HG02623 (cell line): ENCODE measurements around the gene TMOD3.
"Not testable (repeated sequence)": the region's sequence is repeated elsewhere in the genome, so short reads cannot be mapped to it uniquely, and the experiment has no call there.

Experiments
- ATAC-seq: cut with Tn5 transposase; IDR thresholded peaks from one replicate; pipeline ENCODE4 v1.9.1; 2021; ENCODE audit warnings: moderate library complexity; ENCODE audit not compliant: unreplicated experiment

TMOD3 gene

GRCh38 chr15:51829376-51830275 is at the start of gene TMOD3:
Gene TMOD3, plus strand, starts transcription at chr15:51829653. Its CDS starts 33,232 bp downstream, at chr15:51862885.
- ATAC-seq = peak; percentile 90

- ATAC-seq = no peak
Observed at GRCh38 chr15:51780636-51781035, 48.8 kb upstream of the TMOD3 start.

DNA sequence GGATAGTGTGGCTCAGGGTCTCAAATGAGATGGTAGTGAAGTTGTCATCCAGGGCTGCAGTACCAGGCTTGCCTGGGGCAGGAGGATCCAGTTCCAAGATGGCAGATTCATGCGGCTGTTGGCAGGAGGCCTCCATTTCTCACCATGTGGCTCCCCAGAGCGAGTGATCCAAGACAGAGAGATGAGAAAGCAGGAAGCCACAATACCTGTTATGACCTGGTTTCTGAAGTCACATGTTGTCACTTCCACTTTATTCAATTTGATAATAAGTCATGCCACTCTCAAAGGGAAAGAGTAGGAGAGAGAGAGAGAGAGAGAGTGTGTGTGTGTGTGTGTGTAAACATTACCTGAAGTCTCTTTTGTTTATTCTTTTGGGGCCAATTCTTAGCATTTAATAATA is 47.9 kb upstream of the TMOD3 start:
- ATAC-seq = no peak

DNA sequence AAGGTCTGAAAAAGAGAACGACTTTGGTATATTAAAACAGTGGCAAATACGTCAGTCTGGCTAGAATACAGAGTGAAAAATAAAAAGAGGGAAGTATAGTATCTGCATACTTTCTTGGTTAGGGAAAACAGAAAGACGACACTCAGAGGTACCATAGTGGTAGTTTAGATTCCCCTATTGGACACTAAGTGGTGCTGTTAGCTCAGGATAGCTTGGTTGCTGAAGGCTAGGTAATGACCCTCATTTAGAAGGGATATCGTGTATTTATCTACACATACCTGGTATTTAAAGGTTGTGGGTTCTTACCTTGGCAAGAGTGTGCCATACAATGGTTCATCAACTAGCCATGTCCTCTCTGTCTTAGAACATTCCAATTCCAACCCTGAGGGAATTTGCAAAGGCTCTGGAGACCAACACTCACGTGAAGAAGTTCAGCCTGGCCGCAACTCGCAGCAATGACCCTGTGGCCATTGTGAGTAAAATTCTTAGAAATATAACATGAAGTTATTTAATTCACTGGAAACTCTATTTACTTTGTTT is 47.0 kb upstream of the TMOD3 start:
- no peak for ATAC-seq

GRCh38 chr15:51783967-51784366 is 45.5 kb upstream of the TMOD3 start:
- ATAC-seq = no peak

DNA sequence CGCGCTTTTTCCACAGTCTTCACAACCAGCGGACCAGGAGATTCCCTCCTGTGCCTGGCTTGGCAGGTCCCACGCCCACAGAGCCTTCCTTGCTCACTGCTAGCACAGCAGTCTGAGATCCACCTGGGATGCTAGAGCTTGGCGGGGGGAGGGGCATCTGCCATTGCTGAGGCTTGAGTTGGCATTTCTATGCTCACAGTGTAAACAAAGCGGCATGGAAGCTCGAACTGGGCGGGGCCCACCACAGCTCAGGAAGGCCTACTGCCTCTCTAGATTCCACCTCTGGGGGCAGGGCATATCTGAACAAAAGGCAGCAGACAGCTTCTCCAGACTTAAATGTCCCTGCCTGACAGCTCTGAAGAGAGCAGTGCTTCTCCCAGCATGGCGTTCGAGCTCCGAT is 42.3 kb upstream of the TMOD3 start:
- ATAC-seq = not testable (repeated sequence)

DNA sequence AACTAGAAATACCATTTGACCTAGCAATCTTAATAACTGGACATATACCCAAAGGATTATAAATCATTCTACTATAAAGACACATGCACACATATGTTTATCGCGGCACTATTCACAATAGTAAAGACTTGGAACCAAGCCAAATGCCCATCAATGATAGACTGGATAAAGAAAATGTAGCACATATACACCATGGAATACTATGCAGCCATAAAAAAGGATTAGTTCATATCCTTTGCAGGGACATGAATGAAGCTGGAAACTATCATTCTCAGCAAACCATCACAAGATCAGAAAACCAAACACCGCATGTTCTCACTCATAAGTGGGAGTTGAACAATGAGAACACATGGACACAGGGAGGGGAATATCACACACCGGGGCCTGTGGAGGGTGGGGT is 37.0 kb upstream of the TMOD3 start:
- not testable (repeated sequence) for ATAC-seq

DNA sequence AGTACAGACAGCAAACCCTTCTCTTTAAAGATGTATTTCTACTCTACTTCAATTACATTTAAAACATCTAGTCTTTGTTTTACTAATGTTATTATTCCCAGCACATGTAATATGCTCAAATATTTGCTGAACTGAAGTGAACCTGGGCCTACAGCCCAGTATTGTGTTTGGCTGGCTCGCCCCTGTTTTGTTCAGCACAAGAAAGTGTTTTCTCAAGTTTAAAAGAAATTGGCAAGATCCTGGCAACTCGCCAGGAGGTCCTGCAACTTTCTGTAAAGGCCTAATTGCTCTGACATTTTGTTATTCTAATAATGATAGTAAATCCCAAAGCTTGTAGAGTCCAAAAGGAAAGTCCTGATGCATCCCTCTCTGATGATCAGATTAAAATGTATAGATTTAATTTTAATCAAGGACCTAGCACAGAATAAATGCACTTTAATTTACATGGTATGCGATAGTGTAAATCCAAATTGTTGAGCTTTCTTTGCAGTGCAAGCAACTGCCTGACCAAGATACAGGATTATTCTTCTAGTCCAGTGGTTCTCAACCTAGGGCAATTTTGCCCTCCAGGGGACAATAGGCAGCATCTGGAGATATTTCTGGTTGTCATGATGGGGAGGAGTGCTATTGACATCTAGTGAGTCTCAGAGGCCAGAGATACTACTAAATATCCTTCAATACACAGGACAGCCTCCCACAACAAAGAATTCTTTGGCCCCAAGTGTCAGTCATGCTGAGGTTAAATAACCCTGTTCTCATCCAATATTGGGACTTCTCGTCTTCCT is 35.7 kb upstream of the TMOD3 start:
- ATAC-seq = no peak

- ATAC-seq = no peak
Observed at GRCh38 chr15:51796847-51797401, 32.5 kb upstream of the TMOD3 start.

GRCh38 chr15:51798281-51798680 is 31.2 kb upstream of the TMOD3 start:
- no peak for ATAC-seq

- no peak for ATAC-seq
Observed at GRCh38 chr15:51799282-51800252, 29.9 kb upstream of the TMOD3 start.

GRCh38 chr15:51801391-51801835 is 28.0 kb upstream of the TMOD3 start:
- no peak for ATAC-seq

DNA sequence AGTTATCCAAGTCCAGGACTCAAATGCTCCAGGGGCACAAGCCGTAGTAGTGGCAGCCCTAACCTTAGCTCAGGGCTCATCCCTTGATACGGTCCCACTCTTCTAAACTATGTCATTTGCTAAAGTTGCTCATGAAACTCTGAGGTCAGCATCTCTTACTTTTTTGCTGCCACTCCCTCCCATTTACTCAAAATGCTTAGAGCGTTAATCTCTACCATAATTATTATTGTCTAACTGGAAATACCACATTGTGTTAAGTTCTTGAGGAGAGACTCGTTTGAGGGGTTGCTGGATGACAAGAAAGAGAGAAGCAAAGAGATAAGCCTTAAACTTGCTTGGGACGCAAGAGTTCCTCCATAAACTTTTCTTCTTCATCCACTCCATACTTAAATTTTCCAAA is 26.9 kb upstream of the TMOD3 start:
- ATAC-seq = no peak

GRCh38 chr15:51803965-51804364 is 25.5 kb upstream of the TMOD3 start:
- no peak for ATAC-seq

DNA sequence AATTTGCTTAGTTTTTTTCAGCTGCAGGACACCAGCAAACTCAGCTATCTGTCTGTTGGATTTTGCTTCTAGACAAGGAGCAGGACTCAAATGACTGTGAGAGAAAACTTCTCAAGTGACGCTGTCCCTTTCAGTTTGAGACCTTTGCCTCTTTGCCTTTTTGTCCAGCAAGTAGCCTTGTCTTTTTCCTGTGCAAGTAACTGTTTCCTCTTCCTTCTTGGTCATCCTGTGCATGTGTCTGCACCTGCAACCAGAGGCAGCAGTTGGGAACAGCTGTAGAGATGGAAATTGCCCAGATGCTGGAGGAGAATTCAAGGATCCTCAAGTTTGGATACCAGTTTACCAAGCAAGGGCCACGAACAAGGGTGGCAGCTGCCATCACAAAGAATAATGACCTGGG is 23.3 kb upstream of the TMOD3 start:
- no peak for ATAC-seq

GRCh38 chr15:51809457-51809856 is 20.0 kb upstream of the TMOD3 start:
- ATAC-seq = no peak

DNA sequence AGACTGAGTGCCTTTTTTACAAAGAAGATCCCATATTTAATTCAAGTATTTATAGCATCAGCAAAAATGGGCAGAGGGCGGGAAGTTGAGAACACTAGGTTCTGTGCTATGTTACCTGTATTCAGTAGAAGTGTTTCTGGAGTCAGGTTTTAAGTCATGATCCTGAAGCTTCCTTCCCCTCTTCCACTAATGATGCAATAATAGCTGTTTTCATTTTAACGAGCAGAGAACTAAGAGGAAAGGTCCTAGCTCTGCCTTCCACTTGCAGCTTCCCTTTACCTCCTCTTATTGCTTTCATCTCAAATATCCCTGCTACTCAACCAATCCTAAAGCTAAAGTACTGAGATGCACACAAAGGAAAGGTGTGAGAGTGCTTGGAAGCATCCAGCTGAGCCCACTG is 16.9 kb upstream of the TMOD3 start:
- no peak for ATAC-seq

DNA sequence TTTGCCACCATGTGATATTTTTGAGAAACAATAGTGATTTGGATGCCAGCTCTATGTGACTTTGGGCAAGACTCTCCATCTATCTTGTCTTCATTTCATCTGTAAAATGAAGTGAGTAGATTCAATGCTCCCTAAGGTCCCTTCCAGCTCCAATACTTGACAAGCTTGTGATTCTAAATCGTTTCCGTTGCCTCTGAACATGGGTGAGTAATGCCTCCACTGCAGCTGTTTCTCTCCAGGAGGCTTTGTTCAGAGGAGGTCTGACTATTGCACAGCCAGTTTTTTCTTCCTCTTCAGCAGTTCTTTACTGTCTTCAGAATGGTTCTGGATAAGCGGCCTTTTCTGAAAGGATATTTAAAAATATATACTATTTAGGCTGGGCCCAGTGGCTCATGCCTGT is 14.8 kb upstream of the TMOD3 start:
- ATAC-seq = no peak

GRCh38 chr15:51816611-51817010 is 12.8 kb upstream of the TMOD3 start:
- no peak for ATAC-seq

GRCh38 chr15:51818150-51818549 is 11.3 kb upstream of the TMOD3 start:
- ATAC-seq = no peak
